HFF-Myc (cell line): ENCODE data around the gene FABP1.

Experiments used
- DNase-seq: peaks from one replicate; pipeline ENCODE4 v3.0.0-alpha.2; 2011; ENCODE audit warnings: low read depth; ENCODE audit errors: extremely low read depth
- H3K4me3 ChIP-seq: replicated peaks from 2 replicates; pipeline ENCODE4 v1.5.1; 2011; ENCODE audit warnings: low read depth, mild to moderate bottlenecking, control low read depth, low read length
- TF ChIP-seq, protein P1 (sequence below): IDR thresholded peaks from 2 replicates; pipeline ENCODE4 v1.5.1; 2012; ENCODE audit warnings: mild to moderate bottlenecking, low read depth, low read length, control low read depth; ENCODE audit errors: missing control alignments

Gene FABP1

DNA sequence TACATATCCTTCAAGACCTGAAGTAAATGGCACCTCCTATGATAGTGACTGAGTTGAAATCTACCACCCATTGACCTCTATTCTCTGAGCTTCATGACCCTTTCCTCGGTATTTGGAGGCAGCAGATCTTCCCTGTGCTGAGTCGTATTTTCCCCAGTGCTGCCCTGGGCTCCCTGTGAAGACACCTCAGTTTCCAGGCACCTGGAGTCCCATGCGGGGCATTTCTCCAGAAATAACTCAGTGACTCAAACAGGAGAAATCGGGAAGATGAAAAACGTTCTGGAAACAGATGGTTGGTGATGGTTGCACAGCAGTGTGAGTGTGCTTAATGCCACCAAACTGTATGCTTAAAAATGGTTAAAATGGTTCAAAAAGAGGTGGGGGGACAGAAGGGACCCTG, 42.3 kb downstream of the FABP1 start:
- no peak overlapping the region for H3K4me3 ChIP-seq
- DNase-seq = no peak
- TF ChIP-seq, protein P1, sequence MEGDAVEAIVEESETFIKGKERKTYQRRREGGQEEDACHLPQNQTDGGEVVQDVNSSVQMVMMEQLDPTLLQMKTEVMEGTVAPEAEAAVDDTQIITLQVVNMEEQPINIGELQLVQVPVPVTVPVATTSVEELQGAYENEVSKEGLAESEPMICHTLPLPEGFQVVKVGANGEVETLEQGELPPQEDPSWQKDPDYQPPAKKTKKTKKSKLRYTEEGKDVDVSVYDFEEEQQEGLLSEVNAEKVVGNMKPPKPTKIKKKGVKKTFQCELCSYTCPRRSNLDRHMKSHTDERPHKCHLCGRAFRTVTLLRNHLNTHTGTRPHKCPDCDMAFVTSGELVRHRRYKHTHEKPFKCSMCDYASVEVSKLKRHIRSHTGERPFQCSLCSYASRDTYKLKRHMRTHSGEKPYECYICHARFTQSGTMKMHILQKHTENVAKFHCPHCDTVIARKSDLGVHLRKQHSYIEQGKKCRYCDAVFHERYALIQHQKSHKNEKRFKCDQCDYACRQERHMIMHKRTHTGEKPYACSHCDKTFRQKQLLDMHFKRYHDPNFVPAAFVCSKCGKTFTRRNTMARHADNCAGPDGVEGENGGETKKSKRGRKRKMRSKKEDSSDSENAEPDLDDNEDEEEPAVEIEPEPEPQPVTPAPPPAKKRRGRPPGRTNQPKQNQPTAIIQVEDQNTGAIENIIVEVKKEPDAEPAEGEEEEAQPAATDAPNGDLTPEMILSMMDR = no peak

DNA sequence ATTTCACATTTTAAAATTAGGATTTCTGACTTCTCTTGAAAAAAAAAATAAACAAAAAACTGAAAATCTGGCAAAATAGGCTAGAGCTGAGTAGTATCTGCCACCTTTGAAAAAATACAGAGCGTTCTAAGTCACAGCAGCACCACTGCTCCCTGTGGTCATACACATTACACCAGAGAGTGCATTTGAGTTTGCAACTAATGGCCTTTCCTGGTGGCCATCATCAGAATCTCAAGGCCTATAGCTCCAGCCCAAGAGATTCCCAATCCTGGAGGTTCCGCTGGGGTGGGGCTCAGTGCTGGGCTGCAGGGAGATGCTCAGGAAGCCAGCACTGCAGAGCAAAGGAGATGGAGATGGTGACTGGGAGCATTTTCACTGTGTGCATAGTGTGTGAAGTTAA, 42.8 kb downstream of the FABP1 start:
- no peak overlapping the region for H3K4me3 ChIP-seq
- DNase-seq = no peak
- TF ChIP-seq, protein P1 = no peak

DNA sequence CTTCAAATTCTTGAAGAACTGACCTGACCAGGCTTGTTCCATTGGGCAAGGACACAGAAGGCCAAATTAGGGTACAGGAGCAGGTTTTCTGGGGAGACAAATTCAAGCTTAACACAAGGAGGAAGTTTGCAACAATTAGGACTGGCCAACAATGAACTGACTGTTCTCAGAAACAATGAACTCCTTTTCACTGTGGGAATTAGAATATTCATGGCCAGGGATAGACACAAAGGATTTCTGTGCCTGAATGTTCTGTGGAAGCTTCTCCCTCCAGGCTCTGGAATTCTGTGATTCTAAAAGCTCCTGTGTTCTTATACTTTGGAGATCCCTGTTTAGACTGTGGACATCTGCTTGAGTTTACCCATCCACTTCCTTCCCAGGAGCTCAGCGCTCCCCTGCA, 45.1 kb downstream of the FABP1 start:
- no peak overlapping the region for H3K4me3 ChIP-seq
- DNase-seq = no peak
- TF ChIP-seq, protein P1 = no peak

DNA sequence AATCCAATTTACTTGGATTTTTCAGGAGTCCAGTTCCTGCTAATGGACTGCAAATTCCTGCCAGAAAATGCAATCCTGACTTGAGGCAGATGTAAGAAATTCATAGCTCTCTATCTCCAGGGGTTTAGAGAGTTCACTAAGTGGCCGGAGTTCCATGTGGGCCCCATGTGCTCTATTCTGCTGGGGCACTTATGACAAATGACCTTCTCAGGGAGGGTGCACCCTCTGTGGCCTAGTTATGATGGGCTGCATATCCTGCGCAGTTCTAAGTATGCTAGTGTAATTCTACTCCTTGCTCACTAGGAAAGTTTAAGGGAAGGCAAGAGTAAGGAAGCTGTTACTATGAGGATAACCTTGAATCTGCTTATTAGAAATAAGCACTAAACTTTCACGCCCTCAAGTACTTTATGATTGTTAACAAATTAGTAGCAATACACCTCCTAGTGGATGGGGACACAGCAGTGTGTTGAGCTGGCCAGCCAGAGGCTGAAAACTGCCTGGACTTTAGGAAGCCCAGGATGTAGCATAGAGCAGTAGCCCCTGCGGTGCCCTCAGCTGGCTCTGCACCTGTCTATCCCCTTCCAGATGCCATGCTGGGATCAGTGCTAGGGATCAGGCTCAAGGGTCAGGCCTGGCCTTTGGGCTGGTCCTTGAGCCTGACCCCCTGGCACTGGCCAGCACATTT, 45.8 kb downstream of the FABP1 start:
- H3K4me3 ChIP-seq = no peak overlapping the region
- TF ChIP-seq, protein P1 = no peak
- DNase-seq = peak; percentile 32

DNA sequence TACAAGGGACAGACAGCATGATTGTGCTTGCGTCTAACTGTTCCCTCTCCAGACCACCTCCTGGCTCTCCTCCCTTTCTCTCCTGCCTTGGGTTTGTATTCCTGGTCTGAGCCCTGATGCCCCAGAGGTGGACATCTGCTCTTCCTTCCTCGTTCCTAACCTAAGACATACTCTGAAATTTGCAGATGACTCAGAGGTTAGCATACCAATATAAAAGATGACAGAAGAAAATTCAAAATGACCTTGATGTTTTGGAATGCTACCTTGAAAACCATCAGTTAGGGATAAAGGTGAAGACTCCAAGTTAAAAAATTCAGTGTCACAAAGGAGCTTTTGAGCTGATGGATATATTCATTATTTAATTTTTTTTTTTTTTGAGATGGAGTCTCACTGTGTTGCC, 47.3 kb downstream of the FABP1 start:
- TF ChIP-seq, protein P1 = no peak
- DNase-seq = no peak
- no peak overlapping the region for H3K4me3 ChIP-seq

DNA sequence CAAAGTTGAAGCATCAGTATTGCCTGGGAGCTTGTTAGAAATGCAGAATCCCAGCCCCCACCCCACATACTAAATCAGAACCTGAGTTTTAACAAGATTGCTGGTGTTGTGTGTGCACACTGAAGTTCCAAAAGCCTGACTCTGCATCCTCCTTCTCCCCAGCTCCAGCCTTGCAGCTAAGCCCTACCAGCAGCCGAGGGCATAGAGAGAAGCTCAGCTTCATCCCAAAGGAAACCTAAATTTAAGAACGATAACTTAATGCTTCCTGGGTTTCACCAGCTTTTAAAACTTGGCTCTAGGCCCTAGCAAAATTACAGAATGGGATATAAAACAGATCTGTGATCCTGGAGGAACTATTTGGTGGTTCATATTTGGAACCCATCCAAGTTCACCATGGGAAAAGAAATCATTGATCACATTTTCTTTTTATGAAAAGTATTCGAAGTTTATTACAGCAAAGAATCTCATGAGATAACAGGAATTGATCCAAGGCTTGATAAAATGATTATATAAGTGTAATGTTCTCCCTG, 49.2 kb downstream of the FABP1 start:
- TF ChIP-seq, protein P1 = no peak
- no peak for DNase-seq
- H3K4me3 ChIP-seq = no peak overlapping the region

DNA sequence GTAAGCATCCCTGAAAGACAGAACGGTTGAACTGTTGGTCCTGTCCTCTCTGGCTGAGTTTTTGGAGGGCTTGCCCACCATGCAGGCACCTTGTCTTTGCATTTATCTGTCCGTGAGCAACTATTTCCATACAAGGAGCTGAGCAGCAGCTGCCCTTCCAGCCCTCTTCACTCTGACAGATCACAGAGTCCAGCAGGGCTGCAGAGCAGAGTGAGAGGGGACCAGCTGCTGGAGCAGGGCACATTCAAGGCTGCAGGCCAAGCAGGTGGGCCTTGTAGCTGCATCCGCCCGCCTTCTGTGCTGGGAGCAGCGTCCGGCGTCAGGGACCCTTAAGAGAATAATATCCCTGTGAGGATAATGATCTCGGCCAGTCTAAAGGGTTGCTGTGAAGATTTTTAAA, 50.8 kb downstream of the FABP1 start:
- TF ChIP-seq, protein P1 = no peak
- H3K4me3 ChIP-seq = no peak overlapping the region
- DNase-seq = no peak
